DMS 273 (cell line): ENCODE results near the gene GATA2.

Source experiments
- DNase-seq: peaks from one replicate; lab custom pipeline; 2025; ENCODE audit not compliant: unreplicated experiment; lab: John Stamatoyannopoulos, UW

GATA2 gene

GRCh38 chr3:128435561-128435960 is 57.4 kb downstream of the GATA2 start:
- no peak for DNase-seq

- DNase-seq: peak; percentile 37
These were observed 57.9 kb downstream of the GATA2 start for GRCh38 chr3:128435058-128435457.

- DNase-seq: no peak
These were observed 58.5 kb downstream of the GATA2 start for GRCh38 chr3:128434524-128434923.

- DNase-seq: no peak
These were observed 59.2 kb downstream of the GATA2 start for GRCh38 chr3:128433837-128434165.

DNA sequence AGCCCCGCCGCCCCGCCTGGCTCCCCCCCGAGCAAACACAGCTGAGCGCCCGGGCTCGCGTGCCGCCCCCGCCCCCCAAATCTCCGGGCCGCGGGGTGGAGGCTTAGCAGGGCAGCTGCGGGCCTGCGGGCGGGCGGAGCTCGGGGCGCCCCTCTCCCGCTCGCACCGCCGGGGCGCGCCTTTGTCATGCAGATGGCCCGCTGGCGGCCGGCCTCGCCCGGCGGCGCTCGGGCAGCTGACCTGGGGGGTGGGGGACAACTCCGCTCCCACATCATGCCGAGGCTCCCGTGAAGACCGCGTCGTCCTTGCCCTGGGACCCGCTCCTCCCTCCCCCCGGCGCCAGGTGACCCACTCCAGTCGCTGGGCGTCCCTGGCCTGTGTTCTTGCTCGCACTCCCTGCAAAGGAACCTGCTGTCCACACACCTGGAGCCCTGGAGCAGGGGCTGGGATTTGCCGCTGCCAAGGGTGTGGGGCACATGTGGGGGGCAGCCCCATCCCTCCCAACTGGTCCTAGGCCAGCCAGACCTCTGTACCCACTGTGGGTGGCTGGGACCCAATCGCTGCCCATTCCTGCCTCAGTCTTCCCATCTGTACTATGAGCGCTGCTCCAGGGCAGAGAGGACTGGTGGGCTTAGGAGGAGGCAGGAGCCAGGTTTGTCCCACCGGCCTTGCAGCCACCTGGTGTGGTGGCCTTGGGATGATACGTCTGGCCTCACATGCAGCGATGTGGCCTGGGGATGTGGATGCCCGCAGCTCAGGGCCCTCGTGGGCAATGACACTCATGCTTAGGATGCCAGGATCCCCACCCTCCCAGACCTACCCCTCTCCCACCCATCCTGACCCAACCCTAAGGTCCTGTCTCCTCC is 59.8 kb downstream of the GATA2 start:
- DNase-seq: peak; percentile 74

- peak; percentile 58 for DNase-seq
These were observed 60.6 kb downstream of the GATA2 start for GRCh38 chr3:128432301-128432970.

GRCh38 chr3:128431803-128432300 is 61.1 kb downstream of the GATA2 start:
- DNase-seq: no peak

- no peak for DNase-seq
These were observed 62.3 kb downstream of the GATA2 start for GRCh38 chr3:128430731-128431130.

DNA sequence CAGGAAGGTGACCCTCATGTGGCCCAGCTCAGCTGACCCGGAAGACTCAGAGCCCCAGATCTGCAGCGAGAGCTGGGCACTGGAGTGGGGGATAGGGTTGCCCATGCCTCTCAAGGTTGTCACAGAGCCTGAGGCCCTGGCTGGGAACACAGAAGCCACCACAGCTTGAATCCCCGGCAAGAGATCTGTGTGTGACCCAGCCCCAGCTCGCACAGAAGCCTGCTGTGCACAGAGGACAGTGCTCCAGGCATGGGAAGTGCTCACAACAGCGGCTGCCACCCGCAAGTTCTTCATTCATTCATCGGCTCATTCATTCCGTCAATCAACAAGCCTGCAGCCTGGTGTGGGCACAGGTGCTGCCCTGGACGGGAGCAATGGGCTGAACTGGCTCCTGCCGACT is 62.7 kb downstream of the GATA2 start:
- DNase-seq: no peak

GRCh38 chr3:128429751-128430150 is 63.2 kb downstream of the GATA2 start:
- DNase-seq: no peak
